ENCODE data around the gene PITRM1. TPM values are rescaled to one million over a fixed set of nuclear protein-coding genes. Genes with fewer than 3 reads are reported as not detected.

PITRM1 gene
- total and polyA plus RNA-seq, 2 experiments from 2014 or later: 59.3 to 65.0 TPM

GRCh38 chr10:3217301-3217700 is 44.7 kb upstream of the PITRM1 start:
- Histone ChIP-seq H3K4me3 (no peak overlapping the region), H3K9me3 (ENCODE audit: low read depth) (no peaks in the 10 kb centered on the region), H3K27ac (no peak overlapping the region), H3K27me3 (no peaks in the 10 kb centered on the region), H3K36me3 (no peaks in the 10 kb centered on the region), H3K4me1 (ENCODE audit: low read depth) (no peaks in the 10 kb centered on the region)
- TF ChIP-seq, protein P1, sequence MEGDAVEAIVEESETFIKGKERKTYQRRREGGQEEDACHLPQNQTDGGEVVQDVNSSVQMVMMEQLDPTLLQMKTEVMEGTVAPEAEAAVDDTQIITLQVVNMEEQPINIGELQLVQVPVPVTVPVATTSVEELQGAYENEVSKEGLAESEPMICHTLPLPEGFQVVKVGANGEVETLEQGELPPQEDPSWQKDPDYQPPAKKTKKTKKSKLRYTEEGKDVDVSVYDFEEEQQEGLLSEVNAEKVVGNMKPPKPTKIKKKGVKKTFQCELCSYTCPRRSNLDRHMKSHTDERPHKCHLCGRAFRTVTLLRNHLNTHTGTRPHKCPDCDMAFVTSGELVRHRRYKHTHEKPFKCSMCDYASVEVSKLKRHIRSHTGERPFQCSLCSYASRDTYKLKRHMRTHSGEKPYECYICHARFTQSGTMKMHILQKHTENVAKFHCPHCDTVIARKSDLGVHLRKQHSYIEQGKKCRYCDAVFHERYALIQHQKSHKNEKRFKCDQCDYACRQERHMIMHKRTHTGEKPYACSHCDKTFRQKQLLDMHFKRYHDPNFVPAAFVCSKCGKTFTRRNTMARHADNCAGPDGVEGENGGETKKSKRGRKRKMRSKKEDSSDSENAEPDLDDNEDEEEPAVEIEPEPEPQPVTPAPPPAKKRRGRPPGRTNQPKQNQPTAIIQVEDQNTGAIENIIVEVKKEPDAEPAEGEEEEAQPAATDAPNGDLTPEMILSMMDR (IDR thresholded peaks at IDR 0.05; ENCODE audit: low read depth, low read length): no peak
- DNase-seq (ENCODE audit: low read depth in 1 of 2, low spot score in 1 of 2): peak in 1 of 2 donors; percentile 69

GRCh38 chr10:3215153-3215775 is 42.7 kb upstream of the PITRM1 start:
- H3K4me1 ChIP-seq (ENCODE audit: low read depth): no peaks in the 10 kb centered on the region
- no peak for DNase-seq (ENCODE audit: low read depth in 1 of 2, low spot score in 1 of 2)
- TF ChIP-seq, protein P1 (IDR thresholded peaks at IDR 0.05; ENCODE audit: low read depth, low read length): no peak
- H3K4me3 ChIP-seq: no peak overlapping the region
- no peaks in the 10 kb centered on the region for H3K27me3 ChIP-seq
- no peaks in the 10 kb centered on the region for H3K36me3 ChIP-seq
- H3K27ac ChIP-seq: no peak overlapping the region
- no peaks in the 10 kb centered on the region for H3K9me3 ChIP-seq (ENCODE audit: low read depth)

DNA sequence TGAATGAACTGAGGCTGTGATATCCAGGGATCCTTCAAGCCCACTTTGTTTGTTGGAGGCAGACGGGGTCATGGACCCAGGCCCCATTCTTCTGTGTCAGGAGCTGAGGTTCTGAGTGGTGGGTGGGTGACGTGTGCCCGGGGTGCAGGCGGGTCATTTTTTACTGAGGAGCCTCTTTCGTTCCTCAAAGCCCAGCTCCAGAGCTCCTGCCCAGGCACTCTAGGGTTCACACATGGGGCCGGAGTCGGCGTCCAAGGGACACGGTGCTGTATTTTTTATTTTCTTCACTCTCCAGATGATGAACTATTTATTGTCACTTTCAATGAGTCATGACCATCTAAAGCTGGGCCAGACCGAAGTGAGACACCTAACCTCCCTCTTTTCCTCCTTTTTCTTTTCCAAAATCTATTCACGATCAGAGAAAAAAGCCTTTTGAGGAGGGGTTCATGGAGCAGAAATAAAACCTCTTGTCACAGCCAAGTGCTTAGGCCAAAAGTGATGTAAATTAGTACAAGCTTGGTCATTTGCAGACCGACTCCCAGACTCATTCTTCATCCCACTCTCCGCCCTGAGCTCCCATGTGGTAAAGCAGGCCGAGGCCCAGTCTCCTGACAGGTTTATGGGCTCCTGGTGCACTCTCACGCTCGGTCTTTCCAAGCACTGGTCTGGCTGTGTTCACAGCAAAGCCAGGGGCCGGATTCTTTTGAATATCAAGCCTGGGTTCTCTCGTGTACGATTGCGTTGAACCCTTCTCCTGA is 41.4 kb upstream of the PITRM1 start:
- TF ChIP-seq, protein P1 (IDR thresholded peaks at IDR 0.05; ENCODE audit: low read depth, low read length): no peak
- Histone ChIP-seq H3K4me3 (no peak overlapping the region), H3K27ac (no peak overlapping the region)

DNA sequence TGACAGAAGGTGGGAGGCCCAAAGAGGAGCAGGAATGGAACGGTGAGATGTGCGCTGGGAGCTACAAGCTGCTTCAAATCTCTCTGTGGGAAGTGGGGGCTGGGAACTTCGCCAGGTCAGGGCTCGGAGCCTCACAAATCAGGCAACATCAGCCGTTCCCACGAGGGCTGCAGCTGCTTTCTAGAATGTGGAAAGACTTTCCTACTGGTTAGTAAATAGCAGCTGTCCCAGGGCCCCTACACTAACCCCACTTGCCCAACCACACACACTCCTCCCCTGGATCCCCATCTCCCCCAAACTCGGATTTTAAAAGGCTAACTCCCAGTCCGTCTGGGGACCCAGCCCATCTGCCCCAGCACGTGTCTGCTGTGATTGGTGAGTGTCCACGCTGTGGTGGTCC is 40.6 kb upstream of the PITRM1 start:
- TF ChIP-seq, protein P1 (IDR thresholded peaks at IDR 0.05; ENCODE audit: low read depth, low read length): no peak
- Histone ChIP-seq H3K27ac (no peak overlapping the region), H3K9me3 (ENCODE audit: low read depth) (no peaks in the 10 kb centered on the region), H3K4me1 (ENCODE audit: low read depth) (no peaks in the 10 kb centered on the region), H3K4me3 (no peak overlapping the region), H3K27me3 (no peaks in the 10 kb centered on the region), H3K36me3 (no peaks in the 10 kb centered on the region)
- DNase-seq (ENCODE audit: low read depth in 1 of 2, low spot score in 1 of 2): peak in 1 of 2 donors; percentile 66

More for the DNA sequence above, 41.4 kb upstream of the PITRM1 start:
- no peaks in the 10 kb centered on the region for H3K36me3 ChIP-seq
- no peak for DNase-seq (ENCODE audit: low read depth in 1 of 2, low spot score in 1 of 2)
- no peaks in the 10 kb centered on the region for H3K4me1 ChIP-seq (ENCODE audit: low read depth)
- no peaks in the 10 kb centered on the region for H3K27me3 ChIP-seq
- no peaks in the 10 kb centered on the region for H3K9me3 ChIP-seq (ENCODE audit: low read depth)

DNA sequence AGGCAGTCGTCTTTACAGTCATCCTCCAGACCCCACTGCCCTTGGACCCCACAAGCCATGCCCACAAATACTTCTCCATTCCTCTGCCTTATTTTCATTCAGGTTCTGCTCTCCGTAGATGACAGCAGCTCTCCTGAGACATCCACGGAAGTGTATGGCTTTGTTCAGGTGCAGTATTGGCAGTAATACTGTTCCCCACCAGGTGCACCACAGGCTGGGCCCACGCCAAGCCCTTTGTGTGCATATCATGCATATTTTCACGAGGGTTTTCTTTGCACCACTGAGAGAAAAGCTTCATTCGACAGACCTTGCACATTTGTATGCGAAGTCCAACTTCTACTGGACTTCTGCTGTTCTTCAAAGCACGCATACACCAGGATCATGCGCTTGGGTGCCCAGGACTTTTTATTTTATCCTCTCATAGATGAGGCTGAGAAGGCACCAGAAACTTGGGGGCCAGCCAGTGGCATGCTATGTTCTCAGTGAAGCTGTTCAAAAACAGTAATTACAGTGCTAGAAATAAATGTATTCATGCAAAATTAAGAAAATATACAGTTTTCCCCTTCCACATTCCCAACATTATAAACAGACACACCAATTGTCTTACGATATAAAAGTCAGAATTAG is 37.8 kb upstream of the PITRM1 start:
- Histone ChIP-seq H3K27me3 (no peaks in the 10 kb centered on the region), H3K36me3 (no peaks in the 10 kb centered on the region), H3K27ac (no peak overlapping the region), H3K4me3 (no peak overlapping the region), H3K4me1 (ENCODE audit: low read depth) (no peaks in the 10 kb centered on the region), H3K9me3 (ENCODE audit: low read depth) (no peaks in the 10 kb centered on the region)
- TF ChIP-seq, protein P1 (IDR thresholded peaks at IDR 0.05; ENCODE audit: low read depth, low read length): no peak
- DNase-seq (ENCODE audit: low read depth in 1 of 2, low spot score in 1 of 2): no peak
